ENCODE data around the gene FAM110C. TPM values are rescaled to one million over a fixed set of nuclear protein-coding genes. Genes with fewer than 3 reads are reported as not detected.
"Not testable (repeated sequence)": the region's sequence is repeated elsewhere in the genome, so short reads cannot be mapped to it uniquely, and the experiment has no call there.

The FAM110C gene
- total RNA-seq, 1 experiment from 2014 or later = not detected

DNA sequence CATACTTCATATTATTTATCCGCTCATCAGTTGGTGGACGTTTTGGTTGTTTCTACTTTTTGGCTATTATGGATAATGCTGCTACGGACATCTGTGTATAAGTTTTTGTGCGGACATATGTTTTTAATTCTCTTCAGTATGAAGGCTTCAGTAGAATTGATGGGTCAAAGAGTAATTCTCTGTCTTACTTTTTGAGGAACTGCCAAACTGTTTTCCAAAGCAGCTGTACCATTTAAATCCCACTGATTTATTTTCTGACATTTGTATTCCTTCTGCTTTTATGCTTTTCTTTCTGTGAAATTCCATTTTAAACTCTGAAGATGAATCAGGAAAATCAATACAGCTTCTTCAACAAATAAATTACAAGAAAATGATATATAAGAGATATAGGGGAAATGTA, 20.8 kb downstream of the FAM110C start:
- no peaks in the 10 kb centered on the region for H3K9me3 ChIP-seq (replicated peaks)
- no peak overlapping the region for H3K4me3 ChIP-seq
- no peak overlapping the region for H3K27ac ChIP-seq
- H3K27me3 ChIP-seq = no peaks in the 10 kb centered on the region
- no peak for DNase-seq
- H3K36me3 ChIP-seq = no peaks in the 10 kb centered on the region
- no peaks in the 10 kb centered on the region for H3K4me1 ChIP-seq

DNA sequence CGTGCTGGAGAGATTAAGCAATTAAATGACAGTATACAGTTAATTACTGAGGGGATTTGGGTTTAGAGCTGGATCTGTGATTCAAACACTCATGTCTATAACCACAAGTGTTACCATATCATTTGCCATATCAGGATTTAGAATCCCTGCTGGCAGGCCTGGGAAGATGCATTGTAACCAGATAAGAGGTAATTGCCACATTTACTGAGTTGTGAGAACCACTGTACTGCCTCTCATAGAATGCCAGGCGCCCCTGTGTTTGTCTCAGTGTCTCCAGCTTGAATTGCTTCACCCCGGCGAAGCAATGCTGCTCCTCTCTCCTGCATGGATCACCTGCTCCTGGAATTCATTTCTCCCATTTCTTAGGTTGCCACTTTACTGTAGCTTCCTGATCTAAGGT, 21.7 kb downstream of the FAM110C start:
- DNase-seq; H3K4me3 ChIP-seq; H3K27me3 ChIP-seq; H3K4me1 ChIP-seq; H3K36me3 ChIP-seq; H3K9me3 ChIP-seq (replicated peaks); H3K27ac ChIP-seq: not testable (repeated sequence)

DNA sequence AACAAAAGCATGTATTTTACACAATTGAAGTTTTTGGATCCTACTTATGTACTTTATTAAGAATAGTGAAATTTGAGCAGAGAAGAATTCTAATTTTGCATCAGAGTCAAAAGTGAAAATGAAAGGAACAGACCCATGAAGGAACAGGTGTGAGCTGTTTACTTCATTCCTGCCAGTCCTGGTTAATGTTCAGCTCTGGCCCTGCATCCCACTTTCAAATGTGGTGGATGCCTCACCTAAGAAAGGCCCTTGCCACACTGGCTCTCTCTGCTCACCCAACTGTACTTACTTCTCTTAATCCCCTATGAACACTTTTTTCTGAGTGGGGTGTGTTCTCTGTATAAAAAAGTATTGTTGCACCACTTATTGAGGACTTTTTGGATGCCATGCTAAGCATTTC, 22.2 kb downstream of the FAM110C start:
- H3K4me1 ChIP-seq = no peaks in the 10 kb centered on the region
- H3K36me3 ChIP-seq = no peaks in the 10 kb centered on the region
- H3K27me3 ChIP-seq = no peaks in the 10 kb centered on the region

DNA sequence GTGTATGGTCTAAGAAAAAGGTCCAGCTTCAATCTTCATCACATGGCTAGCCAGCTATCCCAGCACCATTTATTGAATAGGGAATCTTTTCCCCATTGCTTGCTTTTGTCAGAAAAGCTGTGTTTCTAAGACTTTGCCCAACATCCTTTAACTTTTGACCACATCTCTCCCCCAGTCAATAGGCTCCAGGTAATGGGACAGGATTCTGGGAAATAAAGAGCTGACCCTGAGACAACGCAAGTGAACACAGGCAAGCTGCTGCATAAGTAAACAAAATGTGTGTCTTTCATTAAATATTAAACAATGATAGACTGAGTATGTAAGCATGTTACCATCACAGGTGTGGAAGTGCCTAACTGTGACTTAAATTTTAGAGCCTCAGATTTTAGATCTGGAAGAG, 23.0 kb downstream of the FAM110C start:
- Histone ChIP-seq H3K4me3 (no peak overlapping the region), H3K9me3 (replicated peaks) (no peaks in the 10 kb centered on the region), H3K27me3 (no peaks in the 10 kb centered on the region), H3K36me3 (no peaks in the 10 kb centered on the region), H3K27ac (no peak overlapping the region), H3K4me1 (no peaks in the 10 kb centered on the region)
- DNase-seq = no peak

More for the DNA sequence above, 22.2 kb downstream of the FAM110C start:
- Histone ChIP-seq H3K4me3 (no peak overlapping the region), H3K27ac (no peak overlapping the region), H3K9me3 (replicated peaks) (no peaks in the 10 kb centered on the region)
- no peak for DNase-seq

DNA sequence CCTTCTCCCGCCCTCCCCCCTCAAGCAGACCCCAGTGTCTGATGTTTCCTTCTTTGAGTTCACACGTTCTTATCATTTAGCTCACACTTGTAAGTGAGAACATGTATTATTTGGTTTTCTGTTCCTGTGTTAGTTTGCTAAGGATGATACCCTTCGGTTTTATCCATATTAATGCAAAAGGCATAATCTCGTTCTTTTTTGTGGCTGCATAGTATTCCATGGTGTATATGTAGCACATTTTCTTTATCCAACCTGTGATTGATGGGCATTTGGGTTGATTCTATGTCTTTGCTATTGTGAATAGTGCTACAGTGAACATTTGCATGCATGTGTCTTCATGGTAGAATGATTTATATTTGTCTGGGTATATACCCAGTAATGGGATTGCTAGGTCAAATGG, 24.1 kb downstream of the FAM110C start:
- H3K27me3 ChIP-seq; H3K4me3 ChIP-seq; H3K9me3 ChIP-seq (replicated peaks); H3K36me3 ChIP-seq; H3K27ac ChIP-seq; H3K4me1 ChIP-seq; DNase-seq: not testable (repeated sequence)

DNA sequence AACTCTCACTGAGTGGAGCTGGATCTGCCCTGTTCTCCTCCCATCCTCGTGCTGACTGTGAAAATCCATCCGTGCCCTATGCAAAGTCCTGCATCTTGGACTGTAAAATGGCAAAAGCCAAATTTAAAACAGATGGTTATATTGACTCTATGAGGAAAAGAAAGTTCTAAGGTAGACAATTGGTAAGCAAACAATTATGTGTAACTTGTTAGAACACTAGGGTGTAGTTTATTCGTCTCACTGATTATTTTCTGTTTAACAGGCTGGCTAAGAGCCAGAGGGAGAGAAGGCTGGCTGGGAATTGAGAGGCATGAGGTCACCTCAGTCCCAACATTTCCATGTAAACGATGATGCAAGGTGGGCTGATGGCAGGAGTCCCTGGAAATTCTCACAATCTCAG, 26.0 kb downstream of the FAM110C start:
- not testable (repeated sequence) for DNase-seq; H3K4me3 ChIP-seq; H3K27ac ChIP-seq; H3K4me1 ChIP-seq; H3K9me3 ChIP-seq (replicated peaks); H3K36me3 ChIP-seq; H3K27me3 ChIP-seq

DNA sequence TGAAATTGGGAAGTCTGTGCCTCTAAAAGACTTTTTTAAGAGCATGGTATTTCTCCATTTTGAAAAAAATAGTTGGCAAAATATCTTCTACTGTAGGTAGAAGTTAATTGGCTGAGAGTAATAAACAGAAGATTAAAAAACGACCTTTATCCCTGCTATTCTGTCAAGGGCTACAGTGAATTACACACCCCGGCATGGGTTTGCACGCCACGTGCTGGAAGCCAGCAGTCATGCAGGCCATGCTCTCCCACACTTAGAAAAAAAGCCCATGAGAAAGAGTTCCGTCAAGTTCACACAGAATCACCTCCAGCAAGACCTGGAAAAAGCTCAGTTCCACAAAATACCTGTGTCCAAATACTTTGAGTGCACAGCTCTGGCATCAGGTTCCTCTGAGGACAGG, 26.8 kb downstream of the FAM110C start:
- Histone ChIP-seq H3K36me3 (no peaks in the 10 kb centered on the region), H3K4me1 (no peaks in the 10 kb centered on the region)
- no peak for DNase-seq

DNA sequence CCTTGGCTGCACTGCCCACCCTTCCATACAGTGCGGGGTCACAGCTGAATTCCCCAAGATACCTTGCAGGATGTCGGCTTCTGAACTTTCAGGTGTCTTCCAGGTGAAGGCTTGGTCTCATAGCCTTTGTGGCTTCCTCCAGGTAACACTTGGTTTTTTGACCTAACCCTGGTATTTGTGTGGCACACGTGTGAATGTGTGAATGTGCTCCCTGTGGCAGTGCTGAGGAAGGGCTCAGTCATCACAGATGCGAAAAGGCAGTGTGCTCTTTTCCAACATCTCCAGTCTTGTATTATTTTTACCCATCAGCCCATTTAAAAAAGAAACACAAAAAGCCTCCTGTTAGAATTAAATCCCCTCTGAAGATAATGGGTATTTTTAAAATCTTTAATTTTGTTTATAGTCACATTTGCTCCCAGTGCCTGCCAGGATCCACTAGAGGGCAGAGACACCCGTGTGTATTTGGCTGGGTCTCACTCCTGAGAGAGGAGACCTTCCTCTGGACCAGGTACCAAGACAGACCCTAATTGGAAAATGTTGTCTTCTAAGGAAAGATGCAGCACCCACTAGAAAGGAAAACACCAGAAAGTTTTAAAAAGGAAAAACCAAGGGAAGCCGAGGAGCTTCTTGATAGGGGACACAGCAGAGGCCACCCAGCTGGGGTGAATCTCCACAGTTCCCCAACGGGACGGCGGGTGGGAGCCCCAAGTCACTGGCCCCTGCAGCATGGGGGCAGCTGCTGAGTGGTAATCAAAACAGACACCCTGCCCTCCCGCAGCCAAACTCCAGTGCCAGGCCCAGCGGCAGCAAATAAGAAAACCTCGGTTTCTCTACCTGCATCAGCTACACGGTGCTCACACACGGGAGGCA, 27.7 kb downstream of the FAM110C start:
- peak in 1 of 2 experiments; percentile 6 for DNase-seq
- Histone ChIP-seq H3K27ac (no peak overlapping the region), H3K9me3 (replicated peaks) (no peaks in the 10 kb centered on the region), H3K27me3 (peaks cover 3% of the 10 kb centered on the region; the same call in 1 of the 2 replicates), H3K4me1 (no peaks in the 10 kb centered on the region), H3K36me3 (no peaks in the 10 kb centered on the region), H3K4me3 (no peak overlapping the region)

More for the DNA sequence above, 26.8 kb downstream of the FAM110C start:
- Histone ChIP-seq H3K27me3 (peaks cover 3% of the 10 kb centered on the region; the same call in 1 of the 2 replicates), H3K4me3 (no peak overlapping the region), H3K9me3 (replicated peaks) (no peaks in the 10 kb centered on the region), H3K27ac (no peak overlapping the region)

DNA sequence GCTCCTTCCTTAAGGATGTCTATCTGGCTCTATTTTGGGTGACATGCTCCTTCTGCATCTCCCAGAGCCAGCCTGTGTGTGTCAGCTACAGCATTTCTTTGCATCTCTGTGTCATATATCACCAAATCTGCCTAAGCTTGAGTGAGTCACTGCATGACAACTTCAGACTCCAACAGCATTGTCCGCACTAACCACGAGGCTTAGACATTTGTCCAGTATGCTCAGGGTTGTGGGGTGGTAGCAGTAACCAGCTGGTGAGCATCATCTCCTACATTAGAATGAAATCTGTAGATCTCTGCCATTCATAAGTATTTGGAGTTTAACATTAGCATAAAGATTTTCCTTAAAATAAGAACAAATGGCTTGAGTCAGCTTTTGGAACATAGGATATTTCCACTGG, 30.4 kb downstream of the FAM110C start:
- not testable (repeated sequence) for H3K36me3 ChIP-seq; H3K4me1 ChIP-seq; DNase-seq; H3K27ac ChIP-seq; H3K9me3 ChIP-seq (replicated peaks); H3K27me3 ChIP-seq; H3K4me3 ChIP-seq

DNA sequence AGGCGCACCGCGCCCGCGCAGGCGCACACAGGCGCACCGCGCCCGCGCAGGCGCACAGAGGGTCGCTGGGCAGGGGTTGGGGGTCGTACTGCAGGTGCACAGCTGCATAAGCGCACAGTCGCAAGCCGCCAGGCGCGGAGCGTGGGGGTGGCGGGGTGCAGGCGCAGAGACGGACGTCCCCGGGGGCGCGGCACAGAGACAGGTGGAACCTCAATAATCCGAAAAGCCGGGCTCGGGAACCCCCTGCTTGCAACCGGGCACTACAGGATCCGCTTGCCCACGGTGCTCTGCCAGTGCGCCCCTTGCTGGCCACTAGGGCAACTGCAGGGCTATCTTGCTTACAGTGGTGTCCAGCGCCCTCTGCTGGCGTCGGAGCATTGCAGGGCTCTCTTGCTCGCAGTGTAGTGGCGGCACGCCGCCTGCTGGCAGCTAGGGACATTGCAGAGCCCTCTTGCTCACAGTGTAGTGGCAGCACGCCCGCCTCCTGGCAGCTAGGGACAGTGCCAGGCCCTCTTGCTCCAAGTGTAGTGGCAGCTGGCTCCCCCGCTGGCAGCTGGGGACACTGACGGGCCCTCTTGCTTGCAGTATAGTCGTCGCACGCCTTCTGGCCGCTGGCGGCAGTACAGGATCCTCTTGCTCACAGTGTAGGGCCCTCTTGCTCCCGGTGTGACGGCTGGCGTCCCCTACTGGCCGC, 34.9 kb downstream of the FAM110C start:
- no peaks in the 10 kb centered on the region for H3K27me3 ChIP-seq
- no peak overlapping the region for H3K4me3 ChIP-seq
- H3K9me3 ChIP-seq (replicated peaks) = no peaks in the 10 kb centered on the region
- H3K4me1 ChIP-seq = no peaks in the 10 kb centered on the region
- peak; percentile 44 to 48 for DNase-seq
- H3K27ac ChIP-seq = no peak overlapping the region
- no peaks in the 10 kb centered on the region for H3K36me3 ChIP-seq

DNA sequence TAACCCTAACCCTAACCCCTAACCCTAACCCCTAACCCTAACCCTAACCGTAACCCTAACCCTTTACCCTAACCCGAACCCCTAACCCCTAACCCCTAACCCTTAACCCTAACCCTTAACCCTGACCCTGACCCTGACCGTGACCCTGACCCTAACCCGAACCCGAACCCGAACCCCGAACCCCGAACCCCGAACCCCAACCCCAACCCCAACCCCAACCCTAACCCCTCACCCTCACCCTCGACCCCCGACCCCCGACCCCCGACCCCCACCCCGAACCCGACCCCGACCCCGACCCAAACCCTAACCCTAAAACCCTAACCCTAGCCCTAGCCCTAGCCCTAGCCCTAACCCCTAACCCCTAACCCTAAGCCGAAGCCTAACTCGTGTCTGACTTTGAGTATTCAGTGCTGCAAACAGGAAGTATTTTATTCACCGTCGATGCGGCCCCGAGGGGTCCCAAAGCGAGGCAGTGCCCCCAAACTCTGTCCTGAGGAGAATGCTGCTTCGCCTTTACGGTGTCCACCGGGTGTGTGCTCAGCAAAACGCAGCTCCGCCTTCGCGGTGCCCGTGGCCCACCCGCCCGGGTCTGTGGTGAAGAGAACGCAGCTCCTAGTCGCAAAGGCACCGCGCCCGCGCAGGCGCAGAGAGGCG, 36.0 kb downstream of the FAM110C start:
- DNase-seq = no peak
- Histone ChIP-seq H3K27ac (no peak overlapping the region), H3K4me3 (no peak overlapping the region), H3K36me3 (no peaks in the 10 kb centered on the region), H3K27me3 (no peaks in the 10 kb centered on the region), H3K4me1 (no peaks in the 10 kb centered on the region), H3K9me3 (replicated peaks) (no peaks in the 10 kb centered on the region)

Other genes starting within 250 kb of the FAM110C start
- gene SH3YL1, start 217.5 kb upstream of the FAM110C start, total RNA-seq (2014; rRNA removed; shearing (Covaris generic)) = 16.2 and 21.7 TPM in 2 replicates
- gene ACP1, start 218.4 kb upstream of the FAM110C start, total RNA-seq (2014; rRNA removed; shearing (Covaris generic)) = 241 and 244 TPM in 2 replicates
- 0.43 and 0.65 TPM in 2 replicates for gene ALKAL2, start 241.6 kb upstream of the FAM110C start, total RNA-seq (2014; rRNA removed; shearing (Covaris generic))